Measurements from ENCODE around the gene TRMT1.

The TRMT1 gene

DNA sequence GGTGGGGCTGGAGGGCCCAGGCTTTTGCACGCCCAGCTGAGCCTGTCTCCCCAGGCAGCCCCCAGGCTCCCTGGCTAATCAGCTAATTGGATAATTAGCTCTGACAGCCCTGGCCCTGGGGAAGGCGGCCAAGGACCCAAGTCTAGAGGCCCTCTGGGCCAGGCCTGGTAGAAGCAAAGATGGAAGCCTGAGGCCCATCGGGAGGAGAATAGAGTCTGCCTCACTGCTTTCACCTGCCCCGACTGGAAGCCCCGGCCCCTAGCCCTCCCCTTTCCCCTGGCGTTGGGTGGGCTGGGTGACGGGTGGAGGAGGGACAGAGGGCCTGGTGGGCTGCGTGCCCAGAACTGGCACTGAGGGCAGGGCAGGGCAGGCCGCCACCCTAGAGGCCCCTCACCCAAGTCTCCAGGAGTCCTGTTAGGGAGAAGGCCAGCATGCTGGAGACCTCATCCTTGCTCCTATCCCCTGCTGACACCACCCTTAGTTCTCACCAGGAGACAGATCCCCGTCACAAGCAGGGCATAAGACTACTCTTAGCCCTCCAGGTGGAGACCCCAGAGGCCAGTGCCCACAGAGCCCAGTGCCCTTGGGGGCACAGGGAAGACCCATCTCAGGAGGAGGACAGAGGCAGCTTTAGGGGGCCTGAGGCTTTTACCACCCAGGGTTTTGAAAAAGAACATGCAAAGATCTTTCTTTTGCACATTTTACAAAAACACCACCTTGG is 25.9 kb downstream of the TRMT1 start:
- Histone ChIP-seq H3K4me2 (ENCODE audit: insufficient read depth, low read length) (no peak overlapping the region), H3K27me3 (ENCODE audit: insufficient read depth, low read length, poor library complexity) (no peaks in the 10 kb centered on the region), H3K36me3 (ENCODE audit: insufficient read depth, low read length) (no peaks in the 10 kb centered on the region), H3K9ac (ENCODE audit: low read depth, low read length) (no peak overlapping the region), H2AFZ (ENCODE audit: low read depth, low read length) (no peak overlapping the region), H3K9me3 (ENCODE audit: insufficient read depth, low read length, severe bottlenecking) (no peaks in the 10 kb centered on the region), H3K4me1 (ENCODE audit: insufficient read depth, low read length) (no peaks in the 10 kb centered on the region), H3K79me2 (ENCODE audit: insufficient read depth, low read length) (no peaks in the 10 kb centered on the region), H3K27ac (ENCODE audit: low read length) (no peak overlapping the region), H3K4me3 (ENCODE audit: low read depth in 1 of 2, low read length in 2 of 2) (no peak overlapping the region), H4K20me1 (ENCODE audit: insufficient read depth, low read length) (no peaks in the 10 kb centered on the region; the same call in 1 of the 2 replicates)
- ATAC-seq (ENCODE audit: insufficient read depth, low read depth) (no peak), DNase-seq (no peak)
- TF ChIP-seq, protein P1, sequence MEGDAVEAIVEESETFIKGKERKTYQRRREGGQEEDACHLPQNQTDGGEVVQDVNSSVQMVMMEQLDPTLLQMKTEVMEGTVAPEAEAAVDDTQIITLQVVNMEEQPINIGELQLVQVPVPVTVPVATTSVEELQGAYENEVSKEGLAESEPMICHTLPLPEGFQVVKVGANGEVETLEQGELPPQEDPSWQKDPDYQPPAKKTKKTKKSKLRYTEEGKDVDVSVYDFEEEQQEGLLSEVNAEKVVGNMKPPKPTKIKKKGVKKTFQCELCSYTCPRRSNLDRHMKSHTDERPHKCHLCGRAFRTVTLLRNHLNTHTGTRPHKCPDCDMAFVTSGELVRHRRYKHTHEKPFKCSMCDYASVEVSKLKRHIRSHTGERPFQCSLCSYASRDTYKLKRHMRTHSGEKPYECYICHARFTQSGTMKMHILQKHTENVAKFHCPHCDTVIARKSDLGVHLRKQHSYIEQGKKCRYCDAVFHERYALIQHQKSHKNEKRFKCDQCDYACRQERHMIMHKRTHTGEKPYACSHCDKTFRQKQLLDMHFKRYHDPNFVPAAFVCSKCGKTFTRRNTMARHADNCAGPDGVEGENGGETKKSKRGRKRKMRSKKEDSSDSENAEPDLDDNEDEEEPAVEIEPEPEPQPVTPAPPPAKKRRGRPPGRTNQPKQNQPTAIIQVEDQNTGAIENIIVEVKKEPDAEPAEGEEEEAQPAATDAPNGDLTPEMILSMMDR (IDR thresholded peaks at IDR 0.05; ENCODE audit: borderline replicate concordance, extremely low read depth, low read length, poor library complexity, severe bottlenecking): no peak
- TF ChIP-seq EZH2 (IDR thresholded peaks at IDR 0.05; ENCODE audit: borderline replicate concordance, low read depth, low read length, severe bottlenecking): no peak

DNA sequence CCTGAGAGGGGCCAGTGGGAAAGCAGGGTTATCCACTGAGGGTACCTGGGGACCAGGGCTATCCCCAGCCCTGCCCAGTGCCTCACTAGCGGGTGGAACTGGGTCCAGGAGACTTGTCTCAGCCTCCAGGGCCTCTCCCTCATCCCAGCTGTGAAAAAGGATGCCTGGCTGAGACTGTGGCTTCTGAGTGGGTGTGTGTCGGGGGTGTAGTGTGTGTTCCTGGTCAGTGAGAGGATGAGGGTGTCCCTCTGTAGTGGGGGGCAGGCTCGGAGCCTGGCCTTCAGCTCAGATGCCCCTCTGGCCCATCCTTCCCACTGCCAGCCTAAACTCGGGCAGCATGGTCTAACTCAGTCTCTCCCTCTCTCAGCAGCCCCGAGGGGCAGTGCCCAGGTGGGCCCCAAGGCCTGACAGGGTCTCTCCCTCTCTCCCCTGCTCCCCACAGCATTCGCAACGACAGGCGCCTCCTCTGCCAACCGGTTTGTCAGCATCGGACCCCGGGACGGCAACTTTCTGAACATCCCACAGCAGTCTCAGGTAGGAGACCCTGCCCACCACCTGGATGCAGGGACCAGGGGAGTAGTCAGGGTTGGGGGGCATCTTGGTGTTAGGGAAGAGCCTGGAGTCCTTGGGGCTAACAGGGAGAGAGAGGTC is 26.6 kb downstream of the TRMT1 start:
- Histone ChIP-seq H4K20me1 (ENCODE audit: insufficient read depth, low read length) (no peaks in the 10 kb centered on the region; the same call in 1 of the 2 replicates), H3K4me3 (ENCODE audit: low read depth in 1 of 2, low read length in 2 of 2) (no peak overlapping the region), H3K9ac (ENCODE audit: low read depth, low read length) (no peak overlapping the region), H3K27me3 (ENCODE audit: insufficient read depth, low read length, poor library complexity) (no peaks in the 10 kb centered on the region), H3K9me3 (ENCODE audit: insufficient read depth, low read length, severe bottlenecking) (no peaks in the 10 kb centered on the region), H3K4me1 (ENCODE audit: insufficient read depth, low read length) (no peaks in the 10 kb centered on the region), H2AFZ (ENCODE audit: low read depth, low read length) (no peak overlapping the region), H3K4me2 (ENCODE audit: insufficient read depth, low read length) (no peak overlapping the region), H3K27ac (ENCODE audit: low read length) (no peak overlapping the region), H3K36me3 (ENCODE audit: insufficient read depth, low read length) (no peaks in the 10 kb centered on the region), H3K79me2 (ENCODE audit: insufficient read depth, low read length) (no peaks in the 10 kb centered on the region)
- ATAC-seq (ENCODE audit: insufficient read depth, low read depth): no peak
- DNase-seq: no peak
- TF ChIP-seq EZH2 (IDR thresholded peaks at IDR 0.05; ENCODE audit: borderline replicate concordance, low read depth, low read length, severe bottlenecking): no peak
- TF ChIP-seq, protein P1 (IDR thresholded peaks at IDR 0.05; ENCODE audit: borderline replicate concordance, extremely low read depth, low read length, poor library complexity, severe bottlenecking): no peak

DNA sequence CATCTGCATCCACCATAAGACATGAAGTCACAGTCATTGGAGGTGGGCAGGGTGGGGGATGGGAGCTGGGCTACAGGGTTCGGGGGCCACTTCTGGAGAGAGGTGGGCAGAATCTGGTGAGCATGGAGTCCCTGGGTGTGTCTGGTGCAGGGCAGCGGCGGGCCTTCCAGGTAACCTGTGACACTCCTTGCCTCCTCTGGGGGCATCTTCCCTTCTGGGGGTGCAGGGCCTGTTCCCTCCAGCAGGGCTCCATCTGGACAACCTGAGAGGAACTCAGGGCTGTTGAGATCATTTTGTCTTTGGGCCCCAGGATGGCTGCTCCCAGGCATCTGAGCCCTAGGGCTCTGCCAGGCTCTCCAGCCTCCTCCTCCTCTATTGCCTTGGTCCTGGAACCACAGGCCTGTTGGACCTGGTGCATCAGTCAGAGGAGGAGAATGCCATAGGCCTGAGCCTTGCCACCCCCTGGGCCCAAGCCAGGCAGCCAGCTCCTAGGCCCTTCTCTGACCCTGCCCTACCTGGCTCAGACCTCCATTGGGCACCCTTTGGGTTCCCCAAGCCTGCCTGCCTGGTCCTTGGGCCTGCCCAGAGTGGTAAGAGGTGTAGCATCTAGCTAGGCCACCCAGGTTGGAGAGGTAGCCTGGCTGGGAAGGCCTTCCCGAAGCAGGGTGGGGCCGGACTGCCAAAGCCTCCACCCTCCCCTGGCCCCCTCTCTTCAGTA is 27.2 kb downstream of the TRMT1 start:
- ATAC-seq (ENCODE audit: insufficient read depth, low read depth) (no peak; the same call in 2 of the 3 replicates), DNase-seq (no peak)
- no peak overlapping the region for H3K9ac ChIP-seq (ENCODE audit: low read depth, low read length)
- no peaks in the 10 kb centered on the region for H3K4me1 ChIP-seq (ENCODE audit: insufficient read depth, low read length)
- H3K36me3 ChIP-seq (ENCODE audit: insufficient read depth, low read length): no peaks in the 10 kb centered on the region
- no peak overlapping the region for H3K4me2 ChIP-seq (ENCODE audit: insufficient read depth, low read length)
- no peaks in the 10 kb centered on the region; the same call in 1 of the 2 replicates for H4K20me1 ChIP-seq (ENCODE audit: insufficient read depth, low read length)
- no peak overlapping the region for H2AFZ ChIP-seq (ENCODE audit: low read depth, low read length)
- H3K79me2 ChIP-seq (ENCODE audit: insufficient read depth, low read length): no peaks in the 10 kb centered on the region
- no peak overlapping the region for H3K27ac ChIP-seq (ENCODE audit: low read length)
- no peaks in the 10 kb centered on the region for H3K9me3 ChIP-seq (ENCODE audit: insufficient read depth, low read length, severe bottlenecking)
- no peak overlapping the region for H3K4me3 ChIP-seq (ENCODE audit: low read depth in 1 of 2, low read length in 2 of 2)
- TF ChIP-seq EZH2 (IDR thresholded peaks at IDR 0.05; ENCODE audit: borderline replicate concordance, low read depth, low read length, severe bottlenecking): no peak
- TF ChIP-seq, protein P1 (IDR thresholded peaks at IDR 0.05; ENCODE audit: borderline replicate concordance, extremely low read depth, low read length, poor library complexity, severe bottlenecking): peak; percentile 49
- no peaks in the 10 kb centered on the region for H3K27me3 ChIP-seq (ENCODE audit: insufficient read depth, low read length, poor library complexity)

Data from DND-41 (cell line).